Measurements from ENCODE around the gene RERE.

DNA sequence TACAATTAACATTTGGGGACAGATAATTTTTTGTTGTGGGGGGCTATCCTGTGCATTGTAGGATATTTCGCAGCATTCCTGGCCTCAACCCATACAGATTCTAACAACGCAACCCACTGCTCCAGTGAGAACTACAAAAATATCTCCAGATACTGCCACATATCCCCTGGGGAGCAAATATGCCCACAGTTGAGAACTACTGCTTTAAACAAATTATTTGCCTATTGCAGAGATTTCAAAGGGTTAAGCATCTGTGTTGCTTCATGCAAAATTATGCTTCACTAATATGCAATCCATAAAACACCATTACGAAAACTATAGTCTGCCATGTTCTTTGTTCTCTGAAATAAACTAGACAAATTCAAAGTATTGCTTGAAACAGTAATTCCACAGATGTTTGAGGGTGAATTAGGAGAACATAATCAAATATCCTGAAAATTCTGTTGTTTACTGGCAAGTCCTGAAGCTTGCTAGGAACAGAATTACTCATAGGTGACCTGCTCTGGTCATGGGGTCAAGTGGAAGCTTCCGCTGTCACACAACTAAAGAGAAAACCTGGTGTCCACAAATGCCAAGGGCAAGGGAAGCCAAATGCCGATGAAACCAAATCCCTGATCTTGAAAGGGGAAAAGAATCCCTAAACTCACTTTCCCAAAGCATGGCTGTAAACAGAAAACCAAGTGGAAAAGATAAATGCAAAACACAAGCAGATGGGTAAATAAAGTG is 149.4 kb downstream of the RERE start:
- TF ChIP-seq EZH2 (IDR thresholded peaks at IDR 0.05; ENCODE audit: low read depth, unreplicated experiment) = no peak
- TF ChIP-seq ZNF114 (CRISPR knock-in tag; IDR thresholded peaks at IDR 0.05) = no peak
- TF ChIP-seq EZH2phosphoT487 (IDR thresholded peaks at IDR 0.05; ENCODE audit: unreplicated experiment) = no peak
- no peak for TF ChIP-seq CTCF (conservative IDR thresholded peaks at IDR 0.05; ENCODE audit: low read depth in 2 of 2)
- no peak for TF ChIP-seq POLR2AphosphoS5 (IDR thresholded peaks at IDR 0.05; ENCODE audit: low read depth)
- no peak for TF ChIP-seq JUNB (IDR thresholded peaks at IDR 0.05; ENCODE audit: unreplicated experiment)
- no peak for TF ChIP-seq REST (IDR thresholded peaks at IDR 0.05; ENCODE audit: unreplicated experiment)
- TF ChIP-seq CREB1 (CRISPR knock-in tag; IDR thresholded peaks at IDR 0.05; ENCODE audit: low read depth) = no peak
- TF ChIP-seq, protein P1, sequence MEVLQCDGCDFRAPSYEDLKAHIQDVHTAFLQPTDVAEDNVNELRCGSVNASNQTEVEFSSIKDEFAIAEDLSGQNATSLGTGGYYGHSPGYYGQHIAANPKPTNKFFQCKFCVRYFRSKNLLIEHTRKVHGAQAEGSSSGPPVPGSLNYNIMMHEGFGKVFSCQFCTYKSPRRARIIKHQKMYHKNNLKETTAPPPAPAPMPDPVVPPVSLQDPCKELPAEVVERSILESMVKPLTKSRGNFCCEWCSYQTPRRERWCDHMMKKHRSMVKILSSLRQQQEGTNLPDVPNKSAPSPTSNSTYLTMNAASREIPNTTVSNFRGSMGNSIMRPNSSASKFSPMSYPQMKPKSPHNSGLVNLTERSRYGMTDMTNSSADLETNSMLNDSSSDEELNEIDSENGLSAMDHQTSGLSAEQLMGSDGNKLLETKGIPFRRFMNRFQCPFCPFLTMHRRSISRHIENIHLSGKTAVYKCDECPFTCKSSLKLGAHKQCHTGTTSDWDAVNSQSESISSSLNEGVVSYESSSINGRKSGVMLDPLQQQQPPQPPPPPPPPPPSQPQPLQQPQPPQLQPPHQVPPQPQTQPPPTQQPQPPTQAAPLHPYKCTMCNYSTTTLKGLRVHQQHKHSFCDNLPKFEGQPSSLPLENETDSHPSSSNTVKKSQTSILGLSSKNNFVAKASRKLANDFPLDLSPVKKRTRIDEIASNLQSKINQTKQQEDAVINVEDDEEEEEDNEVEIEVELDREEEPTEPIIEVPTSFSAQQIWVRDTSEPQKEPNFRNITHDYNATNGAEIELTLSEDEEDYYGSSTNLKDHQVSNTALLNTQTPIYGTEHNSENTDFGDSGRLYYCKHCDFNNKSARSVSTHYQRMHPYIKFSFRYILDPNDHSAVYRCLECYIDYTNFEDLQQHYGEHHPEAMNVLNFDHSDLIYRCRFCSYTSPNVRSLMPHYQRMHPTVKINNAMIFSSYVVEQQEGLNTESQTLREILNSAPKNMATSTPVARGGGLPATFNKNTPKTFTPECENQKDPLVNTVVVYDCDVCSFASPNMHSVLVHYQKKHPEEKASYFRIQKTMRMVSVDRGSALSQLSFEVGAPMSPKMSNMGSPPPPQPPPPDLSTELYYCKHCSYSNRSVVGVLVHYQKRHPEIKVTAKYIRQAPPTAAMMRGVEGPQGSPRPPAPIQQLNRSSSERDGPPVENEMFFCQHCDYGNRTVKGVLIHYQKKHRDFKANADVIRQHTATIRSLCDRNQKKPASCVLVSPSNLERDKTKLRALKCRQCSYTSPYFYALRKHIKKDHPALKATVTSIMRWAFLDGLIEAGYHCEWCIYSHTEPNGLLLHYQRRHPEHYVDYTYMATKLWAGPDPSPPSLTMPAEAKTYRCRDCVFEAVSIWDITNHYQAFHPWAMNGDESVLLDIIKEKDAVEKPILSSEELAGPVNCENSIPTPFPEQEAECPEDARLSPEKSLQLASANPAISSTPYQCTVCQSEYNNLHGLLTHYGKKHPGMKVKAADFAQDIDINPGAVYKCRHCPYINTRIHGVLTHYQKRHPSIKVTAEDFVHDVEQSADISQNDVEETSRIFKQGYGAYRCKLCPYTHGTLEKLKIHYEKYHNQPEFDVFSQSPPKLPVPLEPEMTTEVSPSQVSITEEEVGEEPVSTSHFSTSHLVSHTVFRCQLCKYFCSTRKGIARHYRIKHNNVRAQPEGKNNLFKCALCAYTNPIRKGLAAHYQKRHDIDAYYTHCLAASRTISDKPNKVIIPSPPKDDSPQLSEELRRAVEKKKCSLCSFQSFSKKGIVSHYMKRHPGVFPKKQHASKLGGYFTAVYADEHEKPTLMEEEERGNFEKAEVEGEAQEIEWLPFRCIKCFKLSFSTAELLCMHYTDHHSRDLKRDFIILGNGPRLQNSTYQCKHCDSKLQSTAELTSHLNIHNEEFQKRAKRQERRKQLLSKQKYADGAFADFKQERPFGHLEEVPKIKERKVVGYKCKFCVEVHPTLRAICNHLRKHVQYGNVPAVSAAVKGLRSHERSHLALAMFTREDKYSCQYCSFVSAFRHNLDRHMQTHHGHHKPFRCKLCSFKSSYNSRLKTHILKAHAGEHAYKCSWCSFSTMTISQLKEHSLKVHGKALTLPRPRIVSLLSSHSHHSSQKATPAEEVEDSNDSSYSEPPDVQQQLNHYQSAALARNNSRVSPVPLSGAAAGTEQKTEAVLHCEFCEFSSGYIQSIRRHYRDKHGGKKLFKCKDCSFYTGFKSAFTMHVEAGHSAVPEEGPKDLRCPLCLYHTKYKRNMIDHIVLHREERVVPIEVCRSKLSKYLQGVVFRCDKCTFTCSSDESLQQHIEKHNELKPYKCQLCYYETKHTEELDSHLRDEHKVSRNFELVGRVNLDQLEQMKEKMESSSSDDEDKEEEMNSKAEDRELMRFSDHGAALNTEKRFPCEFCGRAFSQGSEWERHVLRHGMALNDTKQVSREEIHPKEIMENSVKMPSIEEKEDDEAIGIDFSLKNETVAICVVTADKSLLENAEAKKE (CRISPR knock-in tag; IDR thresholded peaks at IDR 0.05) = no peak
- no peak for TF ChIP-seq ZNF331 (CRISPR knock-in tag; IDR thresholded peaks at IDR 0.05; ENCODE audit: low read depth)
- TF ChIP-seq NANOG (IDR thresholded peaks at IDR 0.05; ENCODE audit: borderline replicate concordance) = no peak
- TF ChIP-seq ETS1 (IDR thresholded peaks at IDR 0.05) = no peak
- TF ChIP-seq STAT1 (IDR thresholded peaks at IDR 0.05; ENCODE audit: unreplicated experiment) = no peak
